Endothelial cell of umbilical vein (primary cell): ENCODE data around the gene TMEM270.

Experiments
- POLR2A ChIP-seq: IDR thresholded peaks from 2 replicates; pipeline ENCODE4 v1.6.1; 2012; ENCODE audit warnings: low read depth, mild to moderate bottlenecking, control low read depth, low read length
- TF ChIP-seq, protein P1 (sequence below), 2 donors: IDR thresholded peaks; 1 replicate in 1 of 2; 2 replicates in 1 of 2; pipeline ENCODE4 v1.5.1; 2011; ENCODE audit warnings: low read length in 2 of 2, mild to moderate bottlenecking in 2 of 2, moderate library complexity in 2 of 2, control low read depth in 1 of 2, inconsistent platforms in 1 of 2, low read depth in 1 of 2; ENCODE audit not compliant: insufficient read depth in 1 of 2; ENCODE audit errors: extremely low read depth in 1 of 2

GRCh38 chr7:73840715-73841379 lies 20.1 kb upstream of the TMEM270 start:
- no peak for TF ChIP-seq POLR2A
- TF ChIP-seq, protein P1, sequence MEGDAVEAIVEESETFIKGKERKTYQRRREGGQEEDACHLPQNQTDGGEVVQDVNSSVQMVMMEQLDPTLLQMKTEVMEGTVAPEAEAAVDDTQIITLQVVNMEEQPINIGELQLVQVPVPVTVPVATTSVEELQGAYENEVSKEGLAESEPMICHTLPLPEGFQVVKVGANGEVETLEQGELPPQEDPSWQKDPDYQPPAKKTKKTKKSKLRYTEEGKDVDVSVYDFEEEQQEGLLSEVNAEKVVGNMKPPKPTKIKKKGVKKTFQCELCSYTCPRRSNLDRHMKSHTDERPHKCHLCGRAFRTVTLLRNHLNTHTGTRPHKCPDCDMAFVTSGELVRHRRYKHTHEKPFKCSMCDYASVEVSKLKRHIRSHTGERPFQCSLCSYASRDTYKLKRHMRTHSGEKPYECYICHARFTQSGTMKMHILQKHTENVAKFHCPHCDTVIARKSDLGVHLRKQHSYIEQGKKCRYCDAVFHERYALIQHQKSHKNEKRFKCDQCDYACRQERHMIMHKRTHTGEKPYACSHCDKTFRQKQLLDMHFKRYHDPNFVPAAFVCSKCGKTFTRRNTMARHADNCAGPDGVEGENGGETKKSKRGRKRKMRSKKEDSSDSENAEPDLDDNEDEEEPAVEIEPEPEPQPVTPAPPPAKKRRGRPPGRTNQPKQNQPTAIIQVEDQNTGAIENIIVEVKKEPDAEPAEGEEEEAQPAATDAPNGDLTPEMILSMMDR (IDR thresholded peaks at IDR 0.05; ENCODE audit: extremely low read depth in 1 of 2, insufficient read depth in 1 of 2, low read depth in 1 of 2, low read length in 2 of 2) = no peak
